Kidney epithelial cell (primary cell): ENCODE measurements around the gene DSCAM. TPM values are rescaled to one million over a fixed set of nuclear protein-coding genes. Genes with fewer than 3 reads are reported as not detected.
"Not testable (repeated sequence)": the region's sequence is repeated elsewhere in the genome, so short reads cannot be mapped to it uniquely, and the experiment has no call there.

Source experiments
- DNase-seq: peaks from one replicate; pipeline ENCODE4 v3.0.0-alpha.2; 2010; ENCODE audit warnings: low read depth
- H3K27me3 ChIP-seq: 2 replicates; pipeline ENCODE4 v1.6.0; 2011; ENCODE audit warnings: low read length; ENCODE audit not compliant: control insufficient read depth, insufficient read depth
- H3K36me3 ChIP-seq: 2 replicates; pipeline ENCODE4 v1.5.1; 2011; ENCODE audit warnings: low read length; ENCODE audit not compliant: control insufficient read depth, insufficient read depth
- H3K4me3 ChIP-seq: 2 replicates; pipeline ENCODE4 v1.5.1; 2011; ENCODE audit warnings: low read depth, mild to moderate bottlenecking, control low read depth, low read length
- total RNA-seq: library from RNA; depleted of rRNA; stranded (reverse); fragments of >200 nt; gene quantifications from 2 replicates; pipeline ENCODE4 v1.2.3, GENCODE V29; 2015
- TF ChIP-seq, protein P1 (sequence below): IDR thresholded peaks from 2 replicates; pipeline ENCODE4 v1.5.1; 2011; ENCODE audit warnings: mild to moderate bottlenecking, moderate library complexity, low read length, control low read depth, inconsistent platforms; ENCODE audit not compliant: insufficient read depth, poor library complexity, severe bottlenecking

DSCAM gene
- total RNA-seq, 1 donor from 2014 or later, result 0.21 TPM

DNA sequence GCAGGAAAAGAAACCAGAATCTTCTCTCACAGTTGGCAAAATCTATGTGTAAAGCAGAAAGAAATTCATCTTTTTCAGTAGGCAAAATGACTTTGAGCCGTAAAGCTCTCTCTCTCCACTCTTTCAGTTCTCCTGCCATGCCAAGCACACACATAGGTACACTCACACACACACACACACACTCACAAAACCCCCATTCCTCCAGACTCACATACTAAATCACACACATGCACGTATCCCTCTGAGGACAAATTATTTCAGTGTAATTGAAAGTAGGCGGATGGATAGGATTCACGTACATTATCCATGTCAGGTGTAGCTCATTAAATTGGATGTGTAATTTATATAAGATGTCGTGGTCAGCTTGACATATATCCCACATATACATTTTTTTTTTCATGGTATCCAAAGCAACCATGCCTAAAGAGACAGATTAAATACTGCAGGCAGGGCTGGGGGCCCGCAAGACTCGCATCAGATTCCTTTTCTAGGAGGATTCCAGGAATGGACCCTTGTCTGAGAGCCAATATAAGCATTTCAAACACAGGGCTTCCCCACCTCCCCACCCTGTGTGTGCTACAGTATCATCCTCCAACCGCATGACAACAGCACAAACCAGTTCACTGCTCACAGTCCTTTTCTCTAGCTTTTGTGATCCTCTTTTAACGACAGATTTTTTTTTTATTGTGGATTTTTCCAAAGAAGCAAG is 658.9 kb downstream of the DSCAM start:
- Histone ChIP-seq H3K4me3 (no peak overlapping the region), H3K36me3 (no peaks in the 10 kb centered on the region), H3K27me3 (no peaks in the 10 kb centered on the region)
- no peak for DNase-seq
- TF ChIP-seq, protein P1, sequence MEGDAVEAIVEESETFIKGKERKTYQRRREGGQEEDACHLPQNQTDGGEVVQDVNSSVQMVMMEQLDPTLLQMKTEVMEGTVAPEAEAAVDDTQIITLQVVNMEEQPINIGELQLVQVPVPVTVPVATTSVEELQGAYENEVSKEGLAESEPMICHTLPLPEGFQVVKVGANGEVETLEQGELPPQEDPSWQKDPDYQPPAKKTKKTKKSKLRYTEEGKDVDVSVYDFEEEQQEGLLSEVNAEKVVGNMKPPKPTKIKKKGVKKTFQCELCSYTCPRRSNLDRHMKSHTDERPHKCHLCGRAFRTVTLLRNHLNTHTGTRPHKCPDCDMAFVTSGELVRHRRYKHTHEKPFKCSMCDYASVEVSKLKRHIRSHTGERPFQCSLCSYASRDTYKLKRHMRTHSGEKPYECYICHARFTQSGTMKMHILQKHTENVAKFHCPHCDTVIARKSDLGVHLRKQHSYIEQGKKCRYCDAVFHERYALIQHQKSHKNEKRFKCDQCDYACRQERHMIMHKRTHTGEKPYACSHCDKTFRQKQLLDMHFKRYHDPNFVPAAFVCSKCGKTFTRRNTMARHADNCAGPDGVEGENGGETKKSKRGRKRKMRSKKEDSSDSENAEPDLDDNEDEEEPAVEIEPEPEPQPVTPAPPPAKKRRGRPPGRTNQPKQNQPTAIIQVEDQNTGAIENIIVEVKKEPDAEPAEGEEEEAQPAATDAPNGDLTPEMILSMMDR, result no peak

- no peaks in the 10 kb centered on the region for H3K27me3 ChIP-seq
- DNase-seq, result no peak
- TF ChIP-seq, protein P1, result no peak
- H3K36me3 ChIP-seq, result no peaks in the 10 kb centered on the region
- H3K4me3 ChIP-seq, result no peak overlapping the region
These were observed 659.7 kb downstream of the DSCAM start for GRCh38 chr21:40187244-40187643.

GRCh38 chr21:40186045-40186444 is 660.9 kb downstream of the DSCAM start:
- DNase-seq, result no peak

GRCh38 chr21:40185208-40185607 is 661.8 kb downstream of the DSCAM start:
- DNase-seq, result no peak
- Histone ChIP-seq H3K36me3 (no peaks in the 10 kb centered on the region), H3K27me3 (no peaks in the 10 kb centered on the region), H3K4me3 (no peak overlapping the region)
- TF ChIP-seq, protein P1, result no peak

More at GRCh38 chr21:40186045-40186444, 660.9 kb downstream of the DSCAM start:
- H3K4me3 ChIP-seq, result no peak overlapping the region
- H3K36me3 ChIP-seq, result no peaks in the 10 kb centered on the region
- TF ChIP-seq, protein P1, result no peak
- H3K27me3 ChIP-seq, result no peaks in the 10 kb centered on the region

GRCh38 chr21:40182491-40182890 is 664.5 kb downstream of the DSCAM start:
- not testable (repeated sequence) for H3K36me3 ChIP-seq, H3K27me3 ChIP-seq, DNase-seq, H3K4me3 ChIP-seq

DNA sequence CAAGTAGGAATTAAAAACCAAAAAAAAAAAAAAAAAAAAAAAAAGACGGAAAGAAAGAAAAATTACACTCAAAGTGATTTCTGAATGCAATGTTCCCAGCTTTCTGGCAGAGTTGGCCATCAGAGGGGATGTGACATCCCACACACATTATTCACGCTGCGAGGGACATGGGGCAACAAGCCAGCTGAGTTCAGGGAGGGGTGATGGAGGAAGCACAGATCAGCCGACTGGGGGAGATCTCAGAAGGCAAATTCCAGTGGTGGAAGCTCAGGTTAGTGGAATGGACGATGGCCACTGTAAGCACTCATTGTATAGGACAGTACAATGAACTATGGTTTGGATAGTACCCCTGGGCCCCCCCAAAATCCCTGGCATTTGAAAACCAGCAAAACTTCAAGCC is 667.8 kb downstream of the DSCAM start:
- Histone ChIP-seq H3K27me3 (no peaks in the 10 kb centered on the region), H3K4me3 (no peak overlapping the region), H3K36me3 (no peaks in the 10 kb centered on the region)
- TF ChIP-seq, protein P1, result no peak
- no peak for DNase-seq
